Activated CD8-positive, alpha-beta memory T cell treated with anti-CD3 and anti-CD28 coated beads for 48 hours (primary cell): ENCODE measurements around the gene CEBPA.

Source experiments
- DNase-seq, 3 experiments: peaks; one replicate each; pipeline ENCODE4 v3.0.0-alpha.2; 2020; ENCODE audit warnings: low read depth in 2 of 3, low spot score in 2 of 3

Gene CEBPA

GRCh38 chr19:33302175-33302973 lies at the start of gene CEBPA:
TSS of gene CEBPA (minus strand) at chr19:33302534. CDS start at chr19:33302414, 120 bp downstream.
- peak; percentile 34 to 54 (median 38) for DNase-seq

- no peak for DNase-seq
These were observed 48.4 kb upstream of the CEBPA start for GRCh38 chr19:33350538-33351309.

- no peak for DNase-seq
These were observed 47.3 kb upstream of the CEBPA start for GRCh38 chr19:33349319-33350289.

DNA sequence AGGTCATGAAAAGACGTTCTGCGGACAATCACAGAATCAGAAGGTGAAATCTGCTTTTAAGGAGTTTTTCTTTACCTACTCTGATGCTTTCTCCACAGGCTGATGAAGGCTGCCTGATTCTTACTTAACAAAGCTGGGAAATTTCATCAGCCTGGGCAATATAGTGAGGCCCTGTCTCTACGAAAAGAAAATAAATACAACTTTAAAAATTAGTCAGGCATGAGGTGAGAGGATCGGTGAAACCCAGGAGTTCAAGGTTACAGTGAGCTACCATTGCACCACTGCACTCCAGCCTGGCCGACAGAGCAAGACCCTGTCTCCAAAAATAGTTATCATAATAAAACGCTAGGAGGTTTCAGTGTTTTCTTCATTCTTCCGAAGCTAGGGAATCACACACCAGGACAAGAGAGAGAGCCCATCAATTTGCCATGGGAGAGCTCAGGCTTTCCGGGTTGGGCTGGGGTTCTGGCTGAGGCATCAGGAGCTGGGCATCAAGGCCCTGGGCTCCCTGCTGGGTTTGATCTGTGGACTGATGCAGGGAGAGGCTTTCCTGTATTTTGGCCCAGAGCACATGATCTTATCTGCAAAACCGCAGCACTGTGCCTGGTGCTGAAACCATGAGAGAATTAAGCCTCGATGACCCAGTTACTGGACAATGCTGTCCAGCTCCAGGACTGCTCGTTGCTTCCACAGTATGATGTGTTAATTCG lies 46.1 kb upstream of the CEBPA start:
- DNase-seq = no peak

GRCh38 chr19:33347300-33347699 lies 45.0 kb upstream of the CEBPA start:
- DNase-seq = no peak

- DNase-seq = no peak
These were observed 44.3 kb upstream of the CEBPA start for GRCh38 chr19:33346665-33347064.

- no peak for DNase-seq
These were observed 42.8 kb upstream of the CEBPA start for GRCh38 chr19:33345163-33345562.

- DNase-seq = no peak
These were observed 42.2 kb upstream of the CEBPA start for GRCh38 chr19:33344573-33344925.

GRCh38 chr19:33343859-33344572 lies 41.7 kb upstream of the CEBPA start:
- no peak for DNase-seq

DNA sequence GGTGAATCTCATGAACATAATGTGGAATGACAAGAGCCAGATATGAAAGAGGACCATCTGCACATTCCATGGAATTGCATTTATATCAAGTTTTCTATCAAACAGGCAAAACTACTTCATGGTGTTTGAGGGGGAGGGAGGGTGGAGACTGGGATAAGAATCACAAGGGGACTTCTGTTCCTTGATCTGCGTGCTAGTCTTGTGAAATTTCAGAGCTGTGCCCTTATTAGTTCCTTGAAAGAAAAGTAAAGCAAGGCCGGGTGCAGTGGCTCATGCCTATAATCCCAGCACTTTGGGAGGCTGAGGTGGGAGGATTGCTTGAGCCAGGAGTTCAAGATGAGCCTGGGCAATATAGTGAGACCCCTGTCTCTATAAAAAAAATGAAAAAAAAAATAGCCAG lies 41.0 kb upstream of the CEBPA start:
- no peak for DNase-seq

DNA sequence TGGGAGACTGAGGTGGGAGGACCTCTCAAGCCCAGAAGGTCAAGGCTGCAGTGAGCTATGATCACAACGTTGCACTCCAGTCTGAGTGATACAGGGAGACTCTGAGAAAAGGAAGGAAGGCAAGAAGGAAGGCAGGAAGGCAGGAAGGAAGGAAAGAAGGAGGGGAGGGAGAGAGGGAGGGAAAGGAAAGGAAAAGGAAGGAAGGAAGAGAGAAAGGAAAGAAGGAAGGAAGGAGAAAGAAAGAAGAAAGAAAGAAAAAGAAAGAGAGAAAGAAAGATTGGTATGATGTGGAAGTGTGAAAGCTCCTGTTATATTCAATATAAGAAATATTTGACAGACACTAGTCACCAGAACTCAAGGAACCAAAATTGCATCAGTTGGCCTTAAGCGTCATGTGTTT lies 38.7 kb upstream of the CEBPA start:
- no peak for DNase-seq

GRCh38 chr19:33339016-33339984 lies 37.0 kb upstream of the CEBPA start:
- no peak for DNase-seq

- DNase-seq = no peak
These were observed 33.1 kb upstream of the CEBPA start for GRCh38 chr19:33335446-33335845.

DNA sequence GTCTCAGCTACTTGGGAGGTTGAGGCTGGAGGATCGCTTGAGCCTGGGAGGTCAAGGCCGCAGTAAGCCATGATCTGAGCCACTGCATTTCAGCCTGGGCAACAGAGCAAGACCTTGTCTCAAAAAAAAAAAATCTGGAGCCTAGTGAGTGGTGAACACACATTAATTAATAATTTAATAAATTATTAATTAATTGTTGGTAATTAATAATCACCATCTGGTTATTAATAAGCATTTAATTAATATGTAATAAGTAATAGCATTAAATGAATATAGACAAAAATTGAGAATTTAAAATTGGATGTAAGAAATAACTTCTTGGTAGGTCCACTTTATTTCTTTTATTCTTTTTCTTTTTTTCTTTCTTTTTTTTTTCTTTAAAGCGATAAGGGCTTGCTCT lies 31.9 kb upstream of the CEBPA start:
- DNase-seq = no peak

DNA sequence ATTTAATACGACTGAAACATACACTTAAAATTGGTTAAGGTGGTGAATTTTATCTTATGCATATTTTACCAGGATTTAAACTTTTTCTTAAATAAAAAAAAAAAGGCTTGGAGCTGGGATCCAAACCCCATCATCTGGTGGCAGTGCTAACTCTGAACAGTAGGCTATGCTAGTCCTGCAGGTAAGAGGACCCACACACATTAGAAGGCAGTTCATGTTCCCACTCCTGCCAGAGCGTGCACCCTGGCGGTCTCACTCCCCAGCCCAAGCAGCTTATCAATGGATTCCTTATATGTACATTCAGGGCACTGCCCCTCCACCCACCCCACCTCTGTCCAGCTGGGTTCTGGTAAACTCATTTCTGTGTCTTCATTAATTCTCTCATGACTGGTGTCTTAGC lies 31.3 kb upstream of the CEBPA start:
- DNase-seq = no peak

GRCh38 chr19:33333151-33333550 lies 30.8 kb upstream of the CEBPA start:
- no peak for DNase-seq

DNA sequence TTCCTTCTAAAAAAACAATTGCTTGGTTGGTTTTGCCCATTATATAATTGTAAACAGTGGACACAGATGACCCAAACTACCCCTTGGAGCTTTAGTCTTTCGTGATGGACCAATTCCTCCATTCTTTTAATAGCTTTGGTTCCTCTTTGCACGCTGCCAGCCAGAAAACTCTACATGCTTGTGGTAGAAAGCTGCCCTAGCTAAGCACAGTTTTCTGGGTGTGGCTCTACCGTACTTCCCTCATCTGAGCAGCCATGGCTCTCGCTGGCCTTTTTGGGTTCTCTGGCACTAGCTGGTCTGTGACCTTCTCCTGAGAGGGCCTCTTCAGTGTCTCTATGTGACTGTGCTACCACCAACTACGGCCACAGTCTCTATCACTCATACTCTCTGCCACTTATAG lies 29.9 kb upstream of the CEBPA start:
- no peak for DNase-seq

DNA sequence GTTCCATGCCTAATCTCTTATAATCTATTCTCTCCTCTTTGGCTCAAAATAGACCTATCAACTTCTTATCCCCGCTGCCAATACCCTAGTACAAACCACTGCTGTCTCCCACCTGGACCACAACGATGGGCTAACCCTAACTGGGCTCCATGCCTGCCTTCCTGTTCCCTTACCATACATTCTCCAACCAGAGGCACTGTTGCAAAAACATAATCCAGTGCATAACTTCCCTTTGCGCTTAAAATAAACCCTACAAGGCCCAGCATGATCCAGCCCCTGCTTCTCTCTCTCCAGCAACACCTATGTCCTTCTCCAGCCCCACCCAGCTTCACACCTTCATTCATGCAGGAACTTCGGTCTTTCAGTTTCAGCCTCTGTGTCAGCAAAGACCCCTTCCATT lies 27.4 kb upstream of the CEBPA start:
- DNase-seq = no peak

DNA sequence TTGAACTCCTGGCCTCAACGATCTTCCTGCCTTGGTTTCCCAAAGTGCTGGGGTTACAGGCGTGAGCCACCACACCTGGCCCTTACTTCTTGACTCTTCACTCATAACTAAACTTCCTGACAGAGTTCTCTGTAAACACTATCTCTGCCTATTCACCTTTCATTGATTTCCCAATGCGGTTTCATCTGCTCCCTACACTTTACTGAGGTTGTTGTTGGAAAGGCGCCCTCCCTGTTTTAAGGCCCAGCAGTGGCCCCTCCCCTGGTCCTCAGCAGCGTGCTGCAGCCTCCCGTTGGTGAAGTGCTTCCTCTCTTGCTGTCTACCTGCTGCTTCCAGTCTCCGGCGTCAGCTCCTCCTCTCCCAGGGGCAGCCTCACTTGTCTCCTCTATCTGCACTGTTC lies 26.7 kb upstream of the CEBPA start:
- DNase-seq = no peak
